GM23338 (cell line): Measurements from ENCODE around the gene SCLY. TPM values are rescaled to one million over a fixed set of nuclear protein-coding genes. Genes with fewer than 3 reads are reported as not detected.
A peak's percentile ranks its signal among the peaks of the same experiment; 100 is the strongest.

Experiments
- ATAC-seq: fragments of 200-7000 bp; cut with Tn5 transposase; 3 replicates; pipeline ENCODE4 v1.9.1; 2020
- DNase-seq: peaks from one replicate; pipeline ENCODE4 v3.0.0-alpha.2; 2015; ENCODE audit warnings: low spot score
- H2AFZ ChIP-seq: fragments of 200-600 bp; sonication (generic); 2 replicates; pipeline ENCODE4 v1.8.0; 2016; ENCODE audit warnings: antibody characterized with exemption, mild to moderate bottlenecking, moderate library complexity
- H3F3A ChIP-seq: fragments of 200-600 bp; sonication (generic); replicated peaks from 2 replicates; pipeline ENCODE4 v1.8.0; 2017; ENCODE audit warnings: antibody characterized with exemption, mixed run types, low read depth
- H3K27ac ChIP-seq: fragments of 200-600 bp; sonication (generic); 2 replicates; pipeline ENCODE4 v1.6.1; 2016; ENCODE audit warnings: low read depth
- H3K27me3 ChIP-seq: fragments of 200-600 bp; sonication (generic); 2 replicates; pipeline ENCODE4 v1.8.0; 2016; ENCODE audit warnings: mild to moderate bottlenecking, mixed run types, moderate library complexity; ENCODE audit not compliant: insufficient read depth
- H3K36me3 ChIP-seq: fragments of 200-600 bp; sonication (generic); 2 replicates; pipeline ENCODE4 v1.8.0; 2016; ENCODE audit warnings: mild to moderate bottlenecking; ENCODE audit not compliant: insufficient read depth
- H3K4me1 ChIP-seq: fragments of 200-600 bp; sonication (generic); 2 replicates; pipeline ENCODE4 v1.8.0; 2016; ENCODE audit warnings: mild to moderate bottlenecking, moderate library complexity; ENCODE audit not compliant: insufficient read depth
- H3K4me2 ChIP-seq: fragments of 200-600 bp; sonication (generic); 2 replicates; pipeline ENCODE4 v1.7.1; 2017; ENCODE audit warnings: mixed run types
- H3K4me3 ChIP-seq: fragments of 200-600 bp; sonication (generic); 2 replicates; pipeline ENCODE4 v1.6.1; 2016; ENCODE audit warnings: mixed run types
- H3K79me2 ChIP-seq: fragments of 200-600 bp; sonication (generic); replicated peaks from 2 replicates; pipeline ENCODE4 v1.8.0; 2017; ENCODE audit warnings: mild to moderate bottlenecking; ENCODE audit not compliant: insufficient read depth
- H3K9me2 ChIP-seq: fragments of 200-600 bp; sonication (generic); 2 replicates; pipeline ENCODE4 v1.8.0; 2017; ENCODE audit not compliant: insufficient read depth
- H4K20me1 ChIP-seq: fragments of 200-600 bp; sonication (generic); replicated peaks from 2 replicates; pipeline ENCODE4 v1.8.0; 2017; ENCODE audit warnings: mild to moderate bottlenecking; ENCODE audit not compliant: insufficient read depth
- H3K27ac Mint-ChIP-seq: 2 replicates; pipeline ENCODE4 v1.8.0; 2020; ENCODE audit warnings: inconsistent platforms, mild to moderate bottlenecking, moderate library complexity, mixed read lengths
- H3K27me3 Mint-ChIP-seq: 3 replicates; pipeline ENCODE4 v1.8.0; 2022; ENCODE audit warnings: low read depth, mild to moderate bottlenecking, moderate library complexity, mixed read lengths, inconsistent platforms; ENCODE audit not compliant: insufficient read depth, poor library complexity
- H3K36me3 Mint-ChIP-seq: 3 replicates; pipeline ENCODE4 v1.8.0; 2021; ENCODE audit warnings: low read depth, mild to moderate bottlenecking, inconsistent platforms, moderate library complexity, mixed read lengths
- H3K4me1 Mint-ChIP-seq: 3 replicates; pipeline ENCODE4 v1.8.0; 2020; ENCODE audit warnings: mild to moderate bottlenecking, inconsistent platforms, mixed read lengths
- H3K4me3 Mint-ChIP-seq: 3 replicates; pipeline ENCODE4 v1.8.0; 2021; ENCODE audit warnings: moderate library complexity, mild to moderate bottlenecking, inconsistent platforms, mixed read lengths
- H3K9me3 Mint-ChIP-seq: 3 replicates; pipeline ENCODE4 v1.8.0; 2020; ENCODE audit warnings: moderate library complexity, mild to moderate bottlenecking, inconsistent platforms, mixed read lengths
- CREB1 ChIP-seq: fragments of 250-450 bp; sonication (Bioruptor Pico); IDR thresholded peaks from 2 replicates; pipeline ENCODE4 v1.5.0; 2020; ENCODE audit warnings: low read depth, mild to moderate bottlenecking, moderate library complexity
- CTCF ChIP-seq, 2 experiments: fragments of 200-600 bp in 1 of 2; sonication (generic) in 1 of 2; conservative IDR thresholded peaks; 2 replicates each; pipeline versions ENCODE4 v1.5.1 to v1.6.1; 2016 to 2017; ENCODE audit warnings: antibody characterized with exemption in 2 of 2, low read depth in 2 of 2, mild to moderate bottlenecking in 2 of 2, moderate library complexity in 1 of 2
- EZH2 ChIP-seq: fragments of 200-600 bp; sonication (generic); IDR thresholded peaks from one replicate; pipeline ENCODE4 v1.8.0; 2017; ENCODE audit warnings: antibody characterized with exemption, mild to moderate bottlenecking, low read depth; ENCODE audit not compliant: unreplicated experiment
- POLR2AphosphoS5 ChIP-seq: IDR thresholded peaks from 2 replicates; pipeline ENCODE4 v1.6.1; 2016; ENCODE audit warnings: antibody characterized with exemption, low read depth
- STAT1 ChIP-seq: IDR thresholded peaks from one replicate; pipeline ENCODE4 v1.6.1; 2016; ENCODE audit warnings: antibody characterized with exemption; ENCODE audit not compliant: unreplicated experiment
- ZNF114 ChIP-seq: fragments of 250-450 bp; sonication (Bioruptor Pico); IDR thresholded peaks from 2 replicates; pipeline ENCODE4 v1.5.0; 2020; ENCODE audit warnings: mild to moderate bottlenecking, moderate library complexity
- polyA plus RNA-seq: library from polyadenylated mRNA; unstranded; fragments of >200 nt; fragmentation: Nextera tagmentation; extraction: Ambion mirVana; gene quantifications from 2 replicates; pipeline ENCODE4 v1.2.1, GENCODE V29; 2016
- total RNA-seq: library from RNA; depleted of rRNA; stranded (reverse); fragments of >200 nt; shearing (Covaris generic); gene quantifications from 2 replicates; pipeline ENCODE4 v1.2.3, GENCODE V29; 2014
- TF ChIP-seq, protein P1 (sequence below): IDR thresholded peaks from 2 replicates; pipeline ENCODE4 v1.6.1; 2016; ENCODE audit warnings: antibody characterized with exemption
- TF ChIP-seq, protein P2 (sequence below): fragments of 250-450 bp; sonication (Bioruptor Pico); IDR thresholded peaks from 2 replicates; pipeline ENCODE4 v1.5.0; 2020; ENCODE audit warnings: mild to moderate bottlenecking, moderate library complexity

The SCLY gene
- total and polyA plus RNA-seq, 2 experiments from 2014 or later: 57.2 to 80.3 TPM

DNA sequence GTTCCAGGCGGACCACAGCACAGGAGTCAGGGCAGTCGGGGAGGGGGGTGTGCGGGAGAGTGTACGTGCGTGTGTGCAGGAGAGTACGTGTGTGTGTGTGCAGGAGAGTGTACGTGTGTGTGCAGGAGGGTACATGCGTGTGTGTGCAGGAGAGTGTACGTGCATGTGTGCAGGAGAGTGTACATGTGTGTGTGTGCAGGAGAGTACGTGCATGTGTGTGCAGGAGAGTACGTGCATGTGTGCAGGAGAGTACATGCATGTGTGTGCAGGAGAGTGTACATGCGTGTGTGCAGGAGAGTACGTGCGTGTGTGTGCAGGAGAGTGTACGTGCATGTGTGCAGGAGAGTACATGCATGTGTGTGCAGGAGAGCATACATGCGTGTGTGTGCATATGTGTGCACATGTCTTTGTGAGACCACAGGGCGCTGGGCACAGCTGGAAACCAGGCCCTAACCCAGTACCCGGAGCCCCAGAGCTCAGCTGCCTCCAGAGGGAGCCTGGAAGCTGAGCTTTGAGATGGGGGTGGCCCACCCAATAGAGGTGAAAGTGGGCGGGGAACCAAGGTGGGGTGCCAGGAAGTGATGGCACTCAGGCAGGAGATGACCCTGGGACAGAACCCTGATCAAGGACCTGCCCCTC is 63.8 kb downstream of the SCLY start:
- H4K20me1 ChIP-seq: no peaks in the 10 kb centered on the region
- peaks cover 9% of the 10 kb centered on the region; the same call in 1 of the 2 replicates for H3F3A ChIP-seq
- no peak for DNase-seq
- H3K79me2 ChIP-seq: no peaks in the 10 kb centered on the region
- H2AFZ ChIP-seq: no peak overlapping the region
- Mint-ChIP-seq H3K27me3 (peaks cover 4% of the 10 kb centered on the region), H3K9me3 (no peaks in the 10 kb centered on the region), H3K4me1 (no peaks in the 10 kb centered on the region), H3K27ac (no peak overlapping the region), H3K4me3 (no peak overlapping the region), H3K36me3 (no peaks in the 10 kb centered on the region)
- H3K4me2 ChIP-seq: no peak overlapping the region
- H3K27me3 ChIP-seq: no peaks in the 10 kb centered on the region
- H3K9me2 ChIP-seq: no peaks in the 10 kb centered on the region
- no peak overlapping the region for H3K27ac ChIP-seq
- TF ChIP-seq CTCF (conservative IDR thresholded peaks at IDR 0.05; ENCODE audit: low read depth in 2 of 2): 0 out of 4 replicates have a peak, but pooled peaks of 1 of the 2 experiments have one; percentile 8
- TF ChIP-seq, protein P1, sequence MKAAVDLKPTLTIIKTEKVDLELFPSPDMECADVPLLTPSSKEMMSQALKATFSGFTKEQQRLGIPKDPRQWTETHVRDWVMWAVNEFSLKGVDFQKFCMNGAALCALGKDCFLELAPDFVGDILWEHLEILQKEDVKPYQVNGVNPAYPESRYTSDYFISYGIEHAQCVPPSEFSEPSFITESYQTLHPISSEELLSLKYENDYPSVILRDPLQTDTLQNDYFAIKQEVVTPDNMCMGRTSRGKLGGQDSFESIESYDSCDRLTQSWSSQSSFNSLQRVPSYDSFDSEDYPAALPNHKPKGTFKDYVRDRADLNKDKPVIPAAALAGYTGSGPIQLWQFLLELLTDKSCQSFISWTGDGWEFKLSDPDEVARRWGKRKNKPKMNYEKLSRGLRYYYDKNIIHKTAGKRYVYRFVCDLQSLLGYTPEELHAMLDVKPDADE: no peak
- H3K36me3 ChIP-seq: no peaks in the 10 kb centered on the region
- no peaks in the 10 kb centered on the region for H3K4me1 ChIP-seq
- no peak for ATAC-seq
- no peak overlapping the region for H3K4me3 ChIP-seq

DNA sequence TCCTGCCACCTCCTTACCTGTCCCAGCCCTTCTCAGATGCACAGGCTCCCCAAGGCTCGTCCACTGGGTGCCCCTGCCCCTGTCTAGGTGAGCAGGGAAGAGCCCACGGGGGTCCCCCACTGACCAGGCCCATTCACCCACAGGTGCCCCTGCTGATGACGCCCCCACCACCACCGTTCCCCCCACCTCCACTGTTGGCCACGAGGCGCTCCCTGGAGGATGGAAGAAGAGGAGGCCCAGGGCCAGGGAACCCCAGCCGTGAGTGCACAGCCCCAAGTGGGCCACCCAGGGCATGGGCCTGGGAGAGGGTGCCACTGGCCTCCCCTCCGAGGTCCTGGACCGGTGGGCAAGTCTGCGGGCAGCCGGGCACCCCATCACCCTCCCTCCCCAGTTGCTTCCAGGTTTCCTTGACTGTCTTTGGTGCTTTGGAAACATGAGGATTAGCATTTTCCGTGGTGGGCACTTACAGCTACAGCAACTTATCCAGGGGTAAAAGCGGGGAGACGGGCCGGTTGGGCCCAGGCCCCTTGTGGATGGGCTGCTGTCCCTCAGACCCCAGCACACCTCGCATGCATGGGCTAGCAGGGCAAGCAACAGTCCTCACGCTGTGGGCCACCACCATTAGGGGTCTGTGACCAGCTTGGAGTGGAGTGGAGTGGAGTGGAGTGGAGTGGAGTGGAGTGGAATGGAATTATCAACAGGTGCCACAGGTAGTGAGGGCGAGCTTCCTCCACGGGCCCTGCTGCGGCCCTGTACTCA is 64.5 kb downstream of the SCLY start:
- H3K4me3 ChIP-seq: no peak overlapping the region
- DNase-seq (no peak), ATAC-seq (no peak)
- no peaks in the 10 kb centered on the region for H4K20me1 ChIP-seq
- H3K79me2 ChIP-seq: no peaks in the 10 kb centered on the region
- no peak overlapping the region for H3K27ac ChIP-seq
- no peak overlapping the region for H3K4me2 ChIP-seq
- H3K27me3 ChIP-seq: no peaks in the 10 kb centered on the region
- H3K4me1 Mint-ChIP-seq: no peaks in the 10 kb centered on the region
- H3K4me1 ChIP-seq: no peaks in the 10 kb centered on the region
- no peaks in the 10 kb centered on the region for H3K36me3 Mint-ChIP-seq
- peaks cover 9% of the 10 kb centered on the region; the same call in 1 of the 2 replicates for H3F3A ChIP-seq
- no peaks in the 10 kb centered on the region for H3K9me2 ChIP-seq
- H3K27me3 Mint-ChIP-seq: peaks cover 4% of the 10 kb centered on the region
- H3K4me3 Mint-ChIP-seq: no peak overlapping the region
- no peak overlapping the region for H3K27ac Mint-ChIP-seq
- H2AFZ ChIP-seq: no peak overlapping the region
- H3K36me3 ChIP-seq: no peaks in the 10 kb centered on the region
- H3K9me3 Mint-ChIP-seq: no peaks in the 10 kb centered on the region
- TF ChIP-seq, protein P2, sequence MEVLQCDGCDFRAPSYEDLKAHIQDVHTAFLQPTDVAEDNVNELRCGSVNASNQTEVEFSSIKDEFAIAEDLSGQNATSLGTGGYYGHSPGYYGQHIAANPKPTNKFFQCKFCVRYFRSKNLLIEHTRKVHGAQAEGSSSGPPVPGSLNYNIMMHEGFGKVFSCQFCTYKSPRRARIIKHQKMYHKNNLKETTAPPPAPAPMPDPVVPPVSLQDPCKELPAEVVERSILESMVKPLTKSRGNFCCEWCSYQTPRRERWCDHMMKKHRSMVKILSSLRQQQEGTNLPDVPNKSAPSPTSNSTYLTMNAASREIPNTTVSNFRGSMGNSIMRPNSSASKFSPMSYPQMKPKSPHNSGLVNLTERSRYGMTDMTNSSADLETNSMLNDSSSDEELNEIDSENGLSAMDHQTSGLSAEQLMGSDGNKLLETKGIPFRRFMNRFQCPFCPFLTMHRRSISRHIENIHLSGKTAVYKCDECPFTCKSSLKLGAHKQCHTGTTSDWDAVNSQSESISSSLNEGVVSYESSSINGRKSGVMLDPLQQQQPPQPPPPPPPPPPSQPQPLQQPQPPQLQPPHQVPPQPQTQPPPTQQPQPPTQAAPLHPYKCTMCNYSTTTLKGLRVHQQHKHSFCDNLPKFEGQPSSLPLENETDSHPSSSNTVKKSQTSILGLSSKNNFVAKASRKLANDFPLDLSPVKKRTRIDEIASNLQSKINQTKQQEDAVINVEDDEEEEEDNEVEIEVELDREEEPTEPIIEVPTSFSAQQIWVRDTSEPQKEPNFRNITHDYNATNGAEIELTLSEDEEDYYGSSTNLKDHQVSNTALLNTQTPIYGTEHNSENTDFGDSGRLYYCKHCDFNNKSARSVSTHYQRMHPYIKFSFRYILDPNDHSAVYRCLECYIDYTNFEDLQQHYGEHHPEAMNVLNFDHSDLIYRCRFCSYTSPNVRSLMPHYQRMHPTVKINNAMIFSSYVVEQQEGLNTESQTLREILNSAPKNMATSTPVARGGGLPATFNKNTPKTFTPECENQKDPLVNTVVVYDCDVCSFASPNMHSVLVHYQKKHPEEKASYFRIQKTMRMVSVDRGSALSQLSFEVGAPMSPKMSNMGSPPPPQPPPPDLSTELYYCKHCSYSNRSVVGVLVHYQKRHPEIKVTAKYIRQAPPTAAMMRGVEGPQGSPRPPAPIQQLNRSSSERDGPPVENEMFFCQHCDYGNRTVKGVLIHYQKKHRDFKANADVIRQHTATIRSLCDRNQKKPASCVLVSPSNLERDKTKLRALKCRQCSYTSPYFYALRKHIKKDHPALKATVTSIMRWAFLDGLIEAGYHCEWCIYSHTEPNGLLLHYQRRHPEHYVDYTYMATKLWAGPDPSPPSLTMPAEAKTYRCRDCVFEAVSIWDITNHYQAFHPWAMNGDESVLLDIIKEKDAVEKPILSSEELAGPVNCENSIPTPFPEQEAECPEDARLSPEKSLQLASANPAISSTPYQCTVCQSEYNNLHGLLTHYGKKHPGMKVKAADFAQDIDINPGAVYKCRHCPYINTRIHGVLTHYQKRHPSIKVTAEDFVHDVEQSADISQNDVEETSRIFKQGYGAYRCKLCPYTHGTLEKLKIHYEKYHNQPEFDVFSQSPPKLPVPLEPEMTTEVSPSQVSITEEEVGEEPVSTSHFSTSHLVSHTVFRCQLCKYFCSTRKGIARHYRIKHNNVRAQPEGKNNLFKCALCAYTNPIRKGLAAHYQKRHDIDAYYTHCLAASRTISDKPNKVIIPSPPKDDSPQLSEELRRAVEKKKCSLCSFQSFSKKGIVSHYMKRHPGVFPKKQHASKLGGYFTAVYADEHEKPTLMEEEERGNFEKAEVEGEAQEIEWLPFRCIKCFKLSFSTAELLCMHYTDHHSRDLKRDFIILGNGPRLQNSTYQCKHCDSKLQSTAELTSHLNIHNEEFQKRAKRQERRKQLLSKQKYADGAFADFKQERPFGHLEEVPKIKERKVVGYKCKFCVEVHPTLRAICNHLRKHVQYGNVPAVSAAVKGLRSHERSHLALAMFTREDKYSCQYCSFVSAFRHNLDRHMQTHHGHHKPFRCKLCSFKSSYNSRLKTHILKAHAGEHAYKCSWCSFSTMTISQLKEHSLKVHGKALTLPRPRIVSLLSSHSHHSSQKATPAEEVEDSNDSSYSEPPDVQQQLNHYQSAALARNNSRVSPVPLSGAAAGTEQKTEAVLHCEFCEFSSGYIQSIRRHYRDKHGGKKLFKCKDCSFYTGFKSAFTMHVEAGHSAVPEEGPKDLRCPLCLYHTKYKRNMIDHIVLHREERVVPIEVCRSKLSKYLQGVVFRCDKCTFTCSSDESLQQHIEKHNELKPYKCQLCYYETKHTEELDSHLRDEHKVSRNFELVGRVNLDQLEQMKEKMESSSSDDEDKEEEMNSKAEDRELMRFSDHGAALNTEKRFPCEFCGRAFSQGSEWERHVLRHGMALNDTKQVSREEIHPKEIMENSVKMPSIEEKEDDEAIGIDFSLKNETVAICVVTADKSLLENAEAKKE (CRISPR knock-in tag): no peak
- TF ChIP-seq EZH2: no peak
- no peak for TF ChIP-seq CTCF (conservative IDR thresholded peaks at IDR 0.05; ENCODE audit: low read depth in 2 of 2)
- TF ChIP-seq ZNF114 (CRISPR knock-in tag): no peak
- no peak for TF ChIP-seq POLR2AphosphoS5
- TF ChIP-seq STAT1: no peak
- no peak for TF ChIP-seq CREB1 (CRISPR knock-in tag)
